ENCODE measurements around the gene DDC. TPM values are rescaled to one million over a fixed set of nuclear protein-coding genes. Genes with fewer than 3 reads are reported as not detected.
A peak's percentile ranks its signal among the peaks of the same experiment; 100 is the strongest.

The DDC gene
- total and polyA plus RNA-seq, 2 donors from 2014 or later = 7.8 to 257 TPM

DNA sequence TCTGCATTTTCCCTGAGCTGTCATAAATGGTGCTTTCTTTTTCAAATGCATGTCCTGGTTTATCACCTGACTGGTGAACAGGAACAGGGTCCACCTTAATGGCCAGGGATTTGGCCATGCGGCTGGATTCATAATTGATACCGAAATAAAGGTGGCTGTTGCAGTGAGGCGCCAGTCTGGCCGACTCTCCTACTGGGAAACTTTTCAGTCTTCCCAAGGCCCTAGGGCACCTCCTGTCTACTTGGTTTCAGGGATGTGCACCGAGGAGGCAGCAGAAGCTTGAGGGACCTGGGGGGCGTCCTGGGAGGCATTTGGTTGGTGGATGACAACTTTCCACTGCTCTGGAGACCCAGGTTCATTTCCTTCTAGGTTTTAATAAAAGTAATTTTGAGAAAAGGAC, 68.6 kb downstream of the DDC start:
- peaks cover 0 to 11% (median 0%) of the 10 kb centered on the region in 3 donors for H3K36me3 ChIP-seq (ENCODE audit: control insufficient read depth in 2 of 3, insufficient read depth in 3 of 3, low read length in 3 of 3)
- H3K27ac ChIP-seq (ENCODE audit: low read depth in 2 of 2, low read length in 2 of 2) = no peak overlapping the region
- no peak for FAIRE-seq

DNA sequence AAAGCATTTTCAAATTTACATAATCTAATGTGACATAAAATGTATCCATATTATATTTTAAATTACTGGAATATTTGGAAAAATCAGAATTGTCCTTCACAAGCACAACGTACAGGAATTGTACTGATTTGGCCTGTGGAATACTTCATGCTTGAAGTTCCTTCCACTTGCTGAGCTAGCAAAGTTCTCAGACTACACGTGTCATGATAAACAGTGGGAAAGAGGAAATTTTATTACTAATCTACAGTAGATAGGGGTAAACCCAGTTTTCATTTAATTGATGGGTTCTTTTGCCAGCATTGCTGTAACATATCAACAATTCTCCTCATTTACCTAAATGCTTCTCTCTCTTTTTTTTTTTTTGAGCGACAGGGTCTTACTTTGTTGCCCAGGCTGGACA, 69.5 kb downstream of the DDC start:
- no peak overlapping the region for H3K9ac ChIP-seq (ENCODE audit: low read length in 3 of 3)
- peaks cover 0 to 4% (median 0%) of the 10 kb centered on the region in 3 donors for H3K4me1 ChIP-seq (ENCODE audit: control insufficient read depth in 2 of 3, insufficient read depth in 2 of 3, low read depth in 1 of 3, low read length in 3 of 3)
- H3K36me3 ChIP-seq (ENCODE audit: control insufficient read depth in 2 of 3, insufficient read depth in 3 of 3, low read length in 3 of 3) = peaks cover 0 to 11% (median 0%) of the 10 kb centered on the region in 3 donors
- no peak for FAIRE-seq
- no peak for DNase-seq
- TF ChIP-seq, protein P1, sequence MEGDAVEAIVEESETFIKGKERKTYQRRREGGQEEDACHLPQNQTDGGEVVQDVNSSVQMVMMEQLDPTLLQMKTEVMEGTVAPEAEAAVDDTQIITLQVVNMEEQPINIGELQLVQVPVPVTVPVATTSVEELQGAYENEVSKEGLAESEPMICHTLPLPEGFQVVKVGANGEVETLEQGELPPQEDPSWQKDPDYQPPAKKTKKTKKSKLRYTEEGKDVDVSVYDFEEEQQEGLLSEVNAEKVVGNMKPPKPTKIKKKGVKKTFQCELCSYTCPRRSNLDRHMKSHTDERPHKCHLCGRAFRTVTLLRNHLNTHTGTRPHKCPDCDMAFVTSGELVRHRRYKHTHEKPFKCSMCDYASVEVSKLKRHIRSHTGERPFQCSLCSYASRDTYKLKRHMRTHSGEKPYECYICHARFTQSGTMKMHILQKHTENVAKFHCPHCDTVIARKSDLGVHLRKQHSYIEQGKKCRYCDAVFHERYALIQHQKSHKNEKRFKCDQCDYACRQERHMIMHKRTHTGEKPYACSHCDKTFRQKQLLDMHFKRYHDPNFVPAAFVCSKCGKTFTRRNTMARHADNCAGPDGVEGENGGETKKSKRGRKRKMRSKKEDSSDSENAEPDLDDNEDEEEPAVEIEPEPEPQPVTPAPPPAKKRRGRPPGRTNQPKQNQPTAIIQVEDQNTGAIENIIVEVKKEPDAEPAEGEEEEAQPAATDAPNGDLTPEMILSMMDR (IDR thresholded peaks at IDR 0.05; ENCODE audit: borderline replicate concordance, extremely low read depth, insufficient read depth) = no peak
- H3K4me3 ChIP-seq (ENCODE audit: low read length in 3 of 3) = no peak overlapping the region
- no peak overlapping the region for H3K27ac ChIP-seq (ENCODE audit: low read depth in 2 of 2, low read length in 2 of 2)
- intact Hi-C loops (cut with DNase I) = no loop called here
- H3K27me3 ChIP-seq (ENCODE audit: control insufficient read depth, insufficient read depth, low read length) = no peaks in the 10 kb centered on the region
- H3K9me3 ChIP-seq (ENCODE audit: control insufficient read depth in 2 of 3, insufficient read depth in 1 of 3, low read length in 3 of 3) = no peaks in the 10 kb centered on the region

More for the DNA sequence above, 68.6 kb downstream of the DDC start:
- Histone ChIP-seq H3K27me3 (ENCODE audit: control insufficient read depth, insufficient read depth, low read length) (no peaks in the 10 kb centered on the region), H3K4me1 (ENCODE audit: control insufficient read depth in 2 of 3, insufficient read depth in 2 of 3, low read depth in 1 of 3, low read length in 3 of 3) (peaks cover 0 to 4% (median 0%) of the 10 kb centered on the region in 3 donors), H3K9ac (ENCODE audit: low read length in 3 of 3) (no peak overlapping the region), H3K9me3 (ENCODE audit: control insufficient read depth in 2 of 3, insufficient read depth in 1 of 3, low read length in 3 of 3) (no peaks in the 10 kb centered on the region), H3K4me3 (ENCODE audit: low read length in 3 of 3) (no peak overlapping the region)
- intact Hi-C loops (cut with DNase I) = no loop called here
- no peak for DNase-seq
- TF ChIP-seq, protein P1 (IDR thresholded peaks at IDR 0.05; ENCODE audit: borderline replicate concordance, extremely low read depth, insufficient read depth) = no peak

DNA sequence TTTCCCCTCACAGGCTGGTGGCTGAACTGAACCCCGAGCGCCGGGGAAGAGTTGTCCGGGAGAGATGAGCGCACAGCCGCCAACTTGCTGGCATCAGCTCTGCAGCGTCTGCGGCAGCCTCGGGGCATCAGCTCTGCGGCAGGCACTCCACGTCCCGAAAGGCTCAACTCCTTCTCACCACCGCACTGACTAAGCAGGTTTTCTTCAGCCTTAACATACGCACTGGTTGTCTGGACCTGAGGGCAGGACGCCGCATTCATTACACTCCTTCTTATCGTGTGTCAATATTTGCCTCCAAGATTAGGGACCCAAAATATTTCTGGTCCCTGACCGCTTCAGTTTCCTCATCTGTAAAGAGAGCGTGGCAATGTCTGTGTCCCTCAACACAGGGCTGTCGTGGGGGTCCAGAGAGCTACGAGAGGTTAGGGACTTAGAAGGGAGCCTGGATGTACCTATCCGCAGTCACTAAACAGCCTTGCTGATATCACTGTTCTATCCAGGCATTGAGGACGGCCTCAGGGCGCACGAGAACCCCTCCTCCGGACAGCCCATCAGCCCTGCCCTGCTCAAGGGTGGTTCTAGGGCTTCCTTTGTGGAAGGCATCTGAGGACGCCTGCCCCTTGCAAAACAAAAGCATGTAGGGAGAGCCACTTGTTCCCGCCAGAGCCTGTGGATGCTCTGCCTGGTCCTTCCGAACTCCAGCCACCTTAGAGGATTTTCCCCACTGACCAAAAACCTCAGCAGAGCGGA, 72.3 kb downstream of the DDC start:
- Histone ChIP-seq H3K36me3 (ENCODE audit: control insufficient read depth in 2 of 3, insufficient read depth in 3 of 3, low read length in 3 of 3) (peaks cover 0 to 3% (median 0%) of the 10 kb centered on the region in 3 donors), H3K4me1 (ENCODE audit: control insufficient read depth in 2 of 3, insufficient read depth in 2 of 3, low read depth in 1 of 3, low read length in 3 of 3) (peaks cover 0 to 4% (median 0%) of the 10 kb centered on the region in 3 donors), H3K9ac (ENCODE audit: low read length in 3 of 3) (no peak overlapping the region), H3K4me3 (ENCODE audit: low read length in 3 of 3) (no peak overlapping the region), H3K27me3 (ENCODE audit: control insufficient read depth, insufficient read depth, low read length) (no peaks in the 10 kb centered on the region), H3K9me3 (ENCODE audit: control insufficient read depth in 2 of 3, insufficient read depth in 1 of 3, low read length in 3 of 3) (no peaks in the 10 kb centered on the region), H3K27ac (ENCODE audit: low read depth in 2 of 2, low read length in 2 of 2) (no peak overlapping the region)
- peak in 1 of 5 donors; percentile 41 for DNase-seq
- TF ChIP-seq, protein P1 (IDR thresholded peaks at IDR 0.05; ENCODE audit: borderline replicate concordance, extremely low read depth, insufficient read depth) = no peak
- FAIRE-seq = no peak
- intact Hi-C loops (cut with DNase I) = no loop called here

Measured in kidney (tissue), 14 donors.